RKO (cell line): Measurements from ENCODE around the gene MLST8.
"Not testable (repeated sequence)": the region's sequence is repeated elsewhere in the genome, so short reads cannot be mapped to it uniquely, and the experiment has no call there.

Source experiments
- DNase-seq: peaks from one replicate; pipeline ENCODE4 v3.0.0-alpha.2; 2016; ENCODE audit warnings: low spot score

The MLST8 gene

DNA sequence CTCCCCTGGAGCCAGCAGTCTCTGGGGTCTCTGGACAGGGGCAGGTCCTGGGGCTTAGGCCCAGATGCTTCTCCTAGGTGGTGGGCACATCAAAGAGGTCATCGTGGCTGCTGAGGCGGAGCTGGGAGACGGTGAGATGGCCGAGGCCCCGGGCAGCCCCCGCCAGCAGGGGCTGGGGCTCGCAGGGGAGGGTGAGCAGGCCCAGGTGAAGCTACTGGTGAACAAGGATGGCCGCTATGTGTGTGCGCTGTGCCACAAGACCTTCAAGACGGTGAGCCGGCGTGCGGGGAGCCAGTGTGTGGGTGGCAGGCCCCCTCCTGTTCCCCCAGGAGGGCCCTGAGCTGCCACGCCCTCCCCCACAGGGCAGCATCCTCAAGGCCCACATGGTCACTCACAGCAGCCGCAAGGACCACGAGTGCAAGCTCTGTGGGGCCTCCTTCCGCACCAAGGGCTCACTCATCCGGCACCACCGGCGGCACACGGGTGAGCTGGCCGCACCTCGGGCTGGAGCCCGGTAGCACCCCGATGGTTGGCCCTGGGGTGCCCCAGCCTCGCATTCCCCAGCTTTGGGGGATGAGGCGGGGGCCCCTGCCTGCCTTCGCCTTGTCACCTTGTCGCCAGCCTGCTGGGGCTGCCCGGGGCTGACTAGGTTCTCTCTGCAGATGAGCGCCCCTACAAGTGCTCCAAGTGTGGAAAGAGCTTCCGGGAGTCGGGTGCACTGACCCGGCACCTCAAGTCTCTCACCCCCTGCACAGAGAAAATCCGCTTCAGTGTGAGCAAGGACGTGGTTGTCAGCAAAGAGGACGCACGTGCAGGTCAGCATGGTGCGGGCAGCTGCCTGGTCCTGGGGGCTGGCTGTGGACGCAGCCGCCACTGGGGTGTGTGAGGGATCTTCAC, 27.1 kb downstream of the MLST8 start:
- no peak for DNase-seq

DNA sequence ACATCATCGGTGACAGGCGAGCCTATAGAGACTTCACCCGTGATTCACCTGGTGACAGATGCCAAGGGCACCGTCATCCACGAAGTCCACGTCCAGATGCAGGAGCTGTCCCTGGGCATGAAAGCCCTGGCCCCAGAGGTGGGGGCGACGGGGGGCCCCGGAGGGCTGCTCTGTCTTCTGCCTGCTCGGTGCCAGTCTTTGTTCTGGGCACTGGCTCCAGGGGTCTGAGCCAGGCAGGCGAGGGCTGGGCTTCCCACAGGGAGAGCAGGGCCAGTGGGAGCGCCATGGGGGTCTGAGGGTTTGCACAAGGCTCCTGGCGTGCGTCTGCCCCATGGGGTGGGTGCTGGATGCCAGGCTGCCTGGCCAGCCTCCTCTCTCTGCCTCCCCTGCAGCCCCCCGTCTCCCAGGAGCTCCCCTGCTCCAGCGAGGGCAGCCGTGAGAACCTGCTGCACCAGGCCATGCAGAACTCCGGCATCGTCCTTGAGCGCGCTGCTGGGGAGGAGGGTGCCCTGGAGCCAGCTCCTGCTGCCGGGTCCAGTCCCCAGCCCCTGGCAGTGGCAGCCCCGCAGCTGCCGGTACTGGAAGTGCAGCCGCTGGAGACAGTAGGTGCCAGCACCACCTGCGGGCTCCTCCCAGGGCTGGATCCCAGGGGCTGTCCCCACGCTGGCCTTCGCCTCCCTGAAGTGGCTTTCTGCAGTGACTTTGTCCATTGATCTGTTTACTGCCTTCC, 28.0 kb downstream of the MLST8 start:
- no peak for DNase-seq

DNA sequence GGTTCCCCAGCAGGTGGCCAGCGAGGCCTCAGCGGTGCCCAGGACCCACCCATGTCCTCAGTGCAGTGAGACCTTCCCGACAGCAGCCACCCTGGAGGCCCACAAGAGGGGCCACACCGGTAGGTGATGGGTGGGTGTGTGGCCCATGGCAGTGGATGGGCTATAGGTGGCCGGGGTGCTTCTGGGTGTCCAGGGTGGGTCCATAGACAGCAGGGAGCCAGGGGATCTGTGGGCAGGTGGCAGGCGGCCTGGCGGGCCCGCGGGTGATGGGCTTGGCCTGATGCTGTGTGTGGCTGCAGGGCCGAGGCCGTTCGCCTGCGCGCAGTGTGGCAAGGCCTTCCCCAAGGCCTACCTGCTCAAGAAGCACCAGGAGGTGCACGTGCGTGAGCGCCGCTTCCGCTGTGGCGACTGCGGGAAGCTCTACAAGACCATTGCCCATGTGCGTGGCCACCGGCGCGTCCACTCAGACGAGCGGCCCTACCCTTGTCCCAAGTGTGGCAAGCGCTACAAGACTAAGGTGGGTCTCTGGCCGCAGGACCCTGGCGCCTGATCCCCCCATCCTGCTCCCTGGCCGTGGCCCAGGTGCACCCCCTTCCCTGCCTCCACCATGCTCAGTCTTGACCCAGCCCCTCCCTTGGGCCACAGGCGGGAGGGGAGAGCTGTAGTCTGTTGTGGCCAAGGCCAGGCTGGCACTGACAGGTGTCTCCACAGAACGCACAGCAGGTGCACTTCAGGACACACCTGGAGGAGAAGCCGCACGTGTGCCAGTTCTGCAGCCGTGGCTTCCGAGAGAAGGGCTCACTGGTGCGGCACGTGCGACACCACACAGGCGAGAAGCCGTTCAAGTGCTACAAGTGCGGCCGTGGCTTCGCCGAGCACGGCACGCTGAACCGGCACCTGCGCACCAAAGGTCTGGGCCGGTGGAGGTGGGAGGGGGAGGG, 28.9 kb downstream of the MLST8 start:
- DNase-seq: no peak

DNA sequence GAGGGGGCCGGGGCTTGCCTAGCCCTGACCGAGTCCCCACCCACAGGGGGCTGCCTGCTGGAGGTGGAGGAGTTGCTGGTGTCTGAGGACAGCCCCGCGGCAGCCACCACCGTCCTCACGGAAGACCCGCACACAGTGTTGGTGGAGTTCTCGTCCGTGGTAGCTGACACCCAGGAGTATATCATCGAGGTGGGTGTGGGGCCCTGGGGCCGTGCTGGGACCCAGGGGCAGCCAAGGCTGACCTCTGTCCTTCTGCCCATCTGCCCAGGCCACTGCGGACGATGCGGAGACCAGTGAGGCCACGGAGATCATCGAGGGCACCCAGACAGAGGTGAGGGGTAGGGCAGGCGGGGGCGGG, 29.5 kb downstream of the MLST8 start:
- no peak for DNase-seq

DNA sequence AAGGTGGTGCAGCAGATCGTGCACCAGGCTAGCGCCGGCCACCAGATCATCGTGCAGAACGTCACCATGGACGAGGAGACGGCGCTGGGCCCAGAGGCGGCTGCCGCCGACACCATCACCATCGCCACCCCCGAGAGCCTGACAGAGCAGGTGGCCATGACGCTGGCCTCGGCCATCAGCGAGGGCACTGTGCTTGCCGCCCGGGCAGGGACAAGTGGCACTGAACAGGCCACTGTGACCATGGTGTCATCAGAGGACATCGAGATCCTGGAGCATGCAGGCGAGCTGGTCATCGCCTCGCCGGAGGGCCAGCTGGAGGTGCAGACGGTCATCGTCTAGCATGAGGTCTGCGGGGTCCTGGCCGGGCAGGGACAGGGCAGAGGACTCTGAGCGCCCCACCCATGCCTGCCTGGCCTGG, 30.0 kb downstream of the MLST8 start:
- DNase-seq: no peak

DNA sequence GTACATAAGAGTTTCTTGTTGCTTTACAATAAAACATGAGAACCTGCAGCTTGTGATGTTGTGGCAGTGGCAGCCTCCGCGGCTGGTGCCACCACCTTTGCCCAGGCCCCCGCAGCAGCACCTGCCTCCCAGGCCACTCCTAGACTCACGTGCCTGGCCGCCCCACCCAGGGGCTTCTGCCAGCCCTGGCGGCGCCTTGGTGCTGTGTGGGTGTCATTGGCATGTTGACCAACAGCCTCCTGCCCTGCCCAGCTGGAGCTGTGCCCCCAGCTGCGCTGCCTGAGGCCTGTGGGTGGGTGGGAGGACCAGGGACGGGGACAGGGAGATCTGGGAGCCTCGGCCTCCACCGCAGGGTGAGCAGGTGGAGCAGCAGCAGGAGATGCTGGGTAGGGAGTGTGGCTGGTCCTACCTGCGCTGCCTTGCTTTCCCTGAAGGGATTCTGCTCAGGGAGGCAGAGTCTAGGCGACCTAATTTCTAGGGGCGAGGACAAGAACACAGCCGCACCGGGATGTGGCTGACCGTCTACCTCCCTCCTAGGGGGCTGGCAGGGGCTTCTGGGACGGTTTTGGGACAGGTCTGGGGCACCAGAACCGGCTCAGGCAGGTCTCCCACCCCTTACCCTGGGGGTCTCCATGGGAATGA, 30.6 kb downstream of the MLST8 start:
- DNase-seq: no peak

DNA sequence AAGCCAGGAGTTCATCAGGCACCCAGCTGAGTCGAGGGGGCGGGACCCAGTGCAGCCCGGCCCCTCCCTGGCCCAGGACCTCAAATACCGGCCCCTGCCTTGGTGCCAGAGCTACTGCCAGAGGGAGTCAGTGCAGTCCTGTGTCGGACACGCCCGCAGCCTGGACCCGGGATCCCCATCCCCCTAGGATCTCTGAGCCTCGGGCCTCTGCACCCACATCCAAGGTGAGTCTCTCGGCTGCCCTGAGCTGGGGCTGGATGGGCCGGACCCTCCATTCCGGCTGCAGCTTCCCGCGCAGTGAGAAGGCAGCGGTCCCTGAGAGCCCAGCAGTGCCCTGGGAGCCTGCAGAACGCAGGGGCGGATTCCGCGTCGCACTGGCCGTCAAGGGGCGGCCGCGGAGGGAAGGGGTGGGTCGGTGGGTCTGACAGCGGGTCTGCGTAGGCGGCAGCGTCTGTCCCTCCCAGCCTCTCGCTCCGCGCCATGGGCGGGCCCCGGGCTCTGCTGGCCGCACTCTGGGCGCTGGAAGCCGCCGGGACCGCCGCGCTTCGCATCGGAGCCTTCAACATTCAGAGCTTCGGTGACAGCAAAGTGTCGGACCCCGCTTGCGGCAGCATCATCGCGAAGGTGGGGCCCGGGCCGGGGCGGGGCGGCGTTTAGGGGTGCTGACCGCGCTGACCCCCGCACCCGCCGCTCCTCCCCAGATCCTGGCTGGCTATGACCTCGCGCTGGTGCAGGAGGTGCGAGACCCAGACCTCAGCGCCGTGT, 31.3 kb downstream of the MLST8 start, which contains the start of gene DNASE1L2:
DNASE1L2 (plus strand) TSS at position 108 of the 765 bp plus-strand sequence; CDS start at position 481, 373 bp downstream.
- no peak for DNase-seq

DNA sequence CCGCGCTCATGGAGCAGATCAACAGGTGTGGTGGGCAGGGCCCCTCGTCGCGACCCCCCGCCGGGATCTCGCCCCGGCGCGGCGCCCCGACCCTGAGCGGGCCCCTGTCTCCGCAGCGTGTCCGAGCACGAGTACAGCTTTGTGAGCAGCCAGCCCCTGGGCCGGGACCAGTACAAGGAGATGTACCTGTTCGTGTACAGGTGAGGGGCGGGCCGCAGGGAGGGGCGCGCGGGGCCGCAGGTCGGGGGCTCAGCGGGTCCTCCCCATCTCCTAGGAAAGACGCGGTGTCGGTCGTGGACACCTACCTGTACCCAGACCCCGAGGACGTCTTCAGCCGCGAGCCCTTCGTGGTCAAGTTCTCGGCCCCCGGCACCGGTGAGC, 31.8 kb downstream of the MLST8 start:
- DNase-seq: no peak

DNA sequence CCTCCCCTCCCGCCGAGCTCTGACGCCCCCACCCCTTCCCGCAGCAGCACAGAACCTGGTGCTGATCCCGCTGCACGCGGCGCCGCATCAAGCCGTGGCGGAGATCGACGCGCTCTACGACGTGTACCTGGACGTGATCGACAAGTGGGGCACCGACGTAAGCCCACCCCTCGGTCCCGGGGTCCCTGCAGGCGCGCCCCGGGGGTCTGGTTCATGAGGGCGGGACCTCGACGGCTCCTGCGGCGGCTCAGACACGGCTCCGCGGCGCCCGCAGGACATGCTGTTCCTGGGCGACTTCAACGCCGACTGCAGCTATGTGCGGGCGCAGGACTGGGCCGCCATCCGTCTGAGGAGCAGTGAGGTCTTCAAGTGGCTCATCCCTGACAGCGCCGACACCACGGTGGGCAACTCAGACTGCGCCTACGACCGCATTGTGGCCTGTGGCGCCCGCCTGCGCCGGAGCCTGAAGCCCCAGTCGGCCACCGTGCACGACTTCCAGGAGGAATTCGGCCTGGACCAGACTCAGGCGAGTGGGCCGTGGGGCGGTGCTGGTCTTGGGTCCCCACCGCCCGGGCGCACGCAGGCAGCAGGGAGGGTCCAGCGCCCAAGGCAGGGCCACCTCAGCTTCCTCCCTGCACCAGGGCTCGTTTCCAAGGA, 32.4 kb downstream of the MLST8 start:
- no peak for DNase-seq

DNA sequence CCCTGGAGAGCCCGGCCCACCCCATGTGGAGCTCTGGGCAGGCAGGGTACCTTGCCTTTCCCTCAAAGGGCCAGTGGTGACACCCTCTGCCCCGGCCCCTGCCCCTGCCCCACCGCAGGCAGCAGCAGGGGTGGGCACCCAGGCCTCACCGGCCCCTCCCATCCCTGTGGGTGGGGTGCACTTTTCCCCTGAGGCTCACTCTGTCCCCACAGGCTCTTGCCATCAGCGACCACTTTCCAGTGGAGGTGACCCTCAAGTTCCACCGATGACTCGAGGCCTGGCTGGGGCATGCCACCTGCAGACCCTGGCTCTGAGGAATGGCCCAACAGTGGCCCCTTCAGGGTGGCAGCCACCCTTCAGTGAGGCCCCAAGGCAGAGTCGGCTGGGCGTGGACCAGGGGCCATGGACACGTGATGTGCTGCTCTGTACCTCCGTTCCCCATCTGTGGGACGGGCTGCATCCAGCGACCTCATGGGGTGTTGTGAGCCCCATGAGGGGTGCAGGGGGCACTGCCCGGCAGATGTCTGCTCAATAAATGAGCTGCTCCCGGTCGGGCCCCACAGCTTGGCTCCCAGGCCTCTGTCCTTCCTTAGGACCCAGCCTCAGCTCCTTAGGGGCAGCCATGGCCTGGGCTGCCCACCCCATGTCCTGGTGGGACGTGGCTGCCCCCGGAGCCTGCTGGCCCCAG, 33.0 kb downstream of the MLST8 start:
- no peak for DNase-seq

DNA sequence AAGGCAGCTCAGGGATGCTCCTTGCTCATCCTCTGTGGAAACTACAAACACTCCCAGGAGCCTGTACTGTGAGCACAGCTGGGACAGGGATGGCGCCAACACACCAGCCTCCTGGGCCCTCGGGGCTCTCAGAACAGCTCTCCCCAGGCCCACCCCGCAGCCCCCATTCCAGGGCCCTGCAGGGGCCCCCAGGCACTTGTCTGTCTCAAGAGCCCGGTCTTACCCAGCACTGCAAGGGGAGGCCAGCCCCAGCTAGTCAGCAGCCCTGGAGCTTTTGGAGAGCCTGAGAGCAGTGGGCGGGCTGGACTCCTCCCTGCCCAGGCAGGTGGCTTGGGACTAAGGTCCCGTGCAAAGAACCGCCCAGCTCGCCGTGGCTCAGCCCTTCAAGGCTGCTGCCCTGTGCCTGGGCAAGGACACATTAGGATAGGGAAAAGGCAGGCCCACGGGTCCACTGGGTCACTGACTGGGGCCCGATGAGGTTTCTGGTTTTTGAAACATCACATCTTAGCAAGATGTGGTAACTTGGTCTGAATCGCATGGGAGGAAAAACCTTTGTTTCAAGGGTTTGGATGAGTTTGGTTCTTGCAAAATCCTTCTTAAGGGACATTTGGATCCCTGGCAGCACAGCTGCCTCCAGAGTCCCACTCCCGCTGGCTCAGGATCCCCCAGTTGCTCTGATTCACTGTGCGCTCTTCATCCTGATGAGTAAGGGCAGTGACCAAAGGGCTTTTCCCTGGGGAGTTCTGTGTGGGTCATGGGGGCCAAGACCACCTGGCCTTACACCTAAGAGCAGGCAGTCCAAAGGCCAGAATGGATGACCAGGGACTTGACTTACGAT, 33.8 kb downstream of the MLST8 start:
- no peak for DNase-seq

DNA sequence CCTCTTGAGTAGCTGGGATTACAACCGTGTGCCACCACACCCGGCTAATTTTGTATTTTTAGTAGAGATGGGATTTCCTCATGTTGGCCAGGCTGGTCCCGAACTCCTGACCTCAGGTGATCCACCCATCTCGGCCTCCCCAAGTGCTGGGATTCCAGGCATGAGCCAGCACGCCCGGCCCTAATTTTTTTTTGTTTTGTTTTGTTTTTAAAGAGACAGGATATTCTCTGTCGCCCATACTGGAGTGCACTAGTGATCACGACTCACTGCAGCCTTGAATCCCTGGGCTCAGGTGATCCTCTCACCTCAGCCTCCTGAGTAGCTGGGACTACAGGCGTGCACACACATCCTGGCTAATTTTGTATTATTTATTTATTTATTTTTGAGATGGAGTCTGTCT, 35.1 kb downstream of the MLST8 start:
- not testable (repeated sequence) for DNase-seq

DNA sequence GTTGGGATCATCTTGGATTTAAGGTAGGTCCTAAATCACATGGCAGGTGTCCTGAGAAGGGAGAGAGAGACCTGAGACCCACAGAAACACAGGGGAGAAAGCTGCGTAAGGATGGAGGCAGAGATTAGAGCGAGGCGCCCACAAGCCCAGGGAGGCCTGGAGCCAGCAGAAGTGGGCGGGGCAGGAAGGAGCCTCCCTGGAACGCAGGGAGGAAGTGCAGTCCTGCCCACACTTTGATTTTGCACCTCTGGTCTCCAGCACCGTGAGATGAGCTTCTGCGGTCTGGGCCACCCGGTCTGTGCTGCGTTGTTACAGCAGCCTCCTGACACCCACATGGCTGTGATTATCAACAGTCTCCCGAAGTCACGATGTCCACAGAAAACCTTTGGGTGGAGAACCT, 37.3 kb downstream of the MLST8 start:
- no peak for DNase-seq

DNA sequence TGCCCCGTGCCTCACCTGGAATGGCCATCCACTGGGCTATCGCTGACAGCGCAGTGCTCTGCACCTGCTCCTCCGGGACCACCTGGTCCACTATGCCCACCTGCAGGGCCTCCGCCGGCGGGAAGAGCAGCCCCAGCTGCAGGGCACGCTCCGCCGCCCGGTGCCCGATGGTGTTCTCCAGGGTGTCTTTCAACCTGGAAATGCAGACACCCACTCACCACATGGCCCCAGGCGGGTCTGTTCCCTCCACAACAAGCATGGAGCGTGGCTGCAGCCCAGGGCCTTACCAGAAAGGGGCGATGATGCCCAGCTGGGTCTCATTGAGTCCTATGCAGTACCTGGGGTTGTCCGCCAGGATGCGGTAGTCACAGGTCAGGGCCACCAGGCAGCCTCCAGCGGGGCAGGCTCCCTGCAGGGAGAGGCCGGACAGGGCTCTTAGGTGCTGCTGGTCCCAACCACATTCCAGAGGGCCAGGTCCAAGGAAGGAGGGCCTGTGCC, 37.8 kb downstream of the MLST8 start:
- DNase-seq: no peak

DNA sequence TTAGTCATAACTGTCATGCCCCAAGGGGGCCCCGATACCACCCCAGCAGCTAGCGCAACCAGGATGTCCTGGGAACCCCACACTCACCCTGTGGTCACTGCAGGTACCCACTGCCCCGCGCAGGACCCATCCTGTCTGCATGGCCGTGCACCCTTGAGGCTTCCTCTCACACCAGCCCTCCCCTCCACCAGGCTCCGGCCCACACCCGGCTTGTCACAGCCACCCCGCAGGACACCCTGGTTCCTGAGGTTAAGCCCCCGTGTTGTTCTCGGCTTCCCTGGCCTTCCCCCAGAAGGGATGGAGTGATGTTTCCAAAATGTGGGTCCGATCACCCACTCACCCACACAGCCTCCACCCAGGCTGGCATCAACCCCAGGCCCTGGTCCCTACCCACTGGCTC, 38.5 kb downstream of the MLST8 start:
- no peak for DNase-seq

DNA sequence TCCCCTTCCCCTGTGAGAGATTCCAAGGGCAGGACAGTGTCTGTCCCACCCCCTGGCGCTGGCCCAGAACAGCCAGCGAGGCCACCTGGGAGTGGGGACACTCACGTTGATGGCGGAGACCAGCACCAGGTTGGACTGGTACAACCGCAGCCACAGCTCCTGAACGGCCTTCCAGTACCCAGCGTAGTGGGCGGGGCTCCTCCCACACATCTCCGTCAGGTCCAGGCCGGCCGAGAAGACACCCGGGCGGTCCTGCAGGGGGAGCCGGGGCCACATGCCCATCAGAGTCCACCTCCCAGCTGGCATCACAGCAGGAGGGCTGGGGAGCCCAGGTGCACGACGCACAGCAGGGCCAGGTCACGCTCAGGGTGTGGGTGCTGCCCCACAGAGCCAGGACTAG, 39.0 kb downstream of the MLST8 start:
- DNase-seq: no peak

DNA sequence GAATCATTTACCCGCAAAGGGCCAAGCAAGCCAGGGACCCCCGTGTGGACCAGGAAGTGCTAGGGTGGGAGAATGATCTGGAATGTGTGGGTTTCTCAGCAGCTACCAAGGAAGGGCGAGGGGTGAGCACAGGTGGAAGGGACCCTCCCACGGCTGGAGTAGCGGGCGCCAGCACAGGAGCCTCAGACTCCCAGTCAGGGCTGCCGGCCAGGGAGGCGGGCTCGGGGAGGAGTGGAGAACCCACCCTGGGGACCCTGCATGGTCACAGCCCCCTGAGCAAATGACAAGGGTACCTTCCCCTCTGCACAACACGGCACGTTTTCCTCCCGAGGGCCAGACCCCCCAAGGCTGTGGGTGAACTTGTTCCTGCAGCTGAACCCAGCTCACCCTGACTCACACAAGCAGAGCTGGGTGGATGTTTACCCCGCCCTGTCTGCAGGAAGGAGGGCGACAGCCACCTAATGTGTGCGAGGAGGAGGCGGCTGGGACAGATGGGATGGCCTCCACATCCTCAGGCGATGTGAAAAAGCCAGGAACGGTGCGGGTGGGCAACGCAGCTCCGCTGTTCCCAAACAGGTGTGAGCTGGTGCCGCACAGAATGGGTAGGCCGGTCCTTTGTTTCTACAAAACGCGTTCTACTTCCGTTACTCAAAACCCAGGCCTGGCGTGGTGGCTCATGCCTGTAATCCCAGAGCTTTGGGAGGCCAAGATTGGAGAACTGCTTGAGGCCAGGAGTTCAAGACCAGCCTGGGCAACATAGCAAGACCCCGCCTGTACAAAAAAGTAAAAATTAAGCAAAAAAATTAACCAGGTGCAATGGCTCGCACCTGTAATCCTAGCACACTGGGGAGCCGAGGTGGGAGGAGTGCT, 39.9 kb downstream of the MLST8 start:
- DNase-seq: no peak
